ENCODE measurements around the gene RHCG. TPM values are rescaled to one million over a fixed set of nuclear protein-coding genes. Genes with fewer than 3 reads are reported as not detected.

RHCG gene
- total RNA-seq, 1 donor from 2014 or later: not detected

DNA sequence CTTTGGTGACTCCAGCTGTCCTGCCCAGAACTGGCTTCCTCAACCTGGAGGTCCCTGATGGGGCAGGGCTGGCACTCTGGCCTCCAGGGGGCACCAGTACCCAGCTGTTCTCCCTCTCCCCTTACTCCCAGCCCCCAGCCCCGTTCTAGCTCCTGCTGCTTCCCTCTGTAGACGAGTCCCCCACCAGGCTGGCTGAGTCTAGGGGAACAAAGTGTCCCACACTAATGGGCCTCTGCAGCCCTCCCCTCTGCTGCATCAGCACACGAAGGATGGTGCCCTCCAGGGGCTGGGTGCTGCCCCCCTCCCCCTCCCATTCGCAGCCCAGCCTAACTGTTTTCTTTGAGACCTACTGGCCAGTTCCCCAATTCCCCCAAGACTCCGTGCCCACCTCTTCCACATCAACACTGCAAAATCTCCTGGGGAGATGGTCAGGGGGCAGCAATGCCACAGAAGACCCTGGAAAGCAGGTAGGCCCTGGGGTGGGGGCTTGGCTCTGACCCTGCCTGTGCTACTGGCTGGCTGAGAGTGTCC is 4.2 kb downstream of the RHCG start:
- peaks cover 8% of the 10 kb centered on the region for H3K4me1 Mint-ChIP-seq (ENCODE audit: low read depth)
- H3K9me3 Mint-ChIP-seq (ENCODE audit: low read depth): no peaks in the 10 kb centered on the region
- no peak overlapping the region for H3K27ac Mint-ChIP-seq (ENCODE audit: unreplicated experiment)
- peaks cover 62% of the 10 kb centered on the region for H3K27me3 Mint-ChIP-seq (ENCODE audit: low read depth)
- DNase-seq (ENCODE audit: low spot score): peak; percentile 82
- TF ChIP-seq, protein P1, sequence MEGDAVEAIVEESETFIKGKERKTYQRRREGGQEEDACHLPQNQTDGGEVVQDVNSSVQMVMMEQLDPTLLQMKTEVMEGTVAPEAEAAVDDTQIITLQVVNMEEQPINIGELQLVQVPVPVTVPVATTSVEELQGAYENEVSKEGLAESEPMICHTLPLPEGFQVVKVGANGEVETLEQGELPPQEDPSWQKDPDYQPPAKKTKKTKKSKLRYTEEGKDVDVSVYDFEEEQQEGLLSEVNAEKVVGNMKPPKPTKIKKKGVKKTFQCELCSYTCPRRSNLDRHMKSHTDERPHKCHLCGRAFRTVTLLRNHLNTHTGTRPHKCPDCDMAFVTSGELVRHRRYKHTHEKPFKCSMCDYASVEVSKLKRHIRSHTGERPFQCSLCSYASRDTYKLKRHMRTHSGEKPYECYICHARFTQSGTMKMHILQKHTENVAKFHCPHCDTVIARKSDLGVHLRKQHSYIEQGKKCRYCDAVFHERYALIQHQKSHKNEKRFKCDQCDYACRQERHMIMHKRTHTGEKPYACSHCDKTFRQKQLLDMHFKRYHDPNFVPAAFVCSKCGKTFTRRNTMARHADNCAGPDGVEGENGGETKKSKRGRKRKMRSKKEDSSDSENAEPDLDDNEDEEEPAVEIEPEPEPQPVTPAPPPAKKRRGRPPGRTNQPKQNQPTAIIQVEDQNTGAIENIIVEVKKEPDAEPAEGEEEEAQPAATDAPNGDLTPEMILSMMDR (IDR thresholded peaks at IDR 0.05): peak; percentile 66
- no peaks in the 10 kb centered on the region for H3K36me3 Mint-ChIP-seq (ENCODE audit: low read depth)
- H3K4me3 Mint-ChIP-seq (ENCODE audit: unreplicated experiment): no peak overlapping the region

DNA sequence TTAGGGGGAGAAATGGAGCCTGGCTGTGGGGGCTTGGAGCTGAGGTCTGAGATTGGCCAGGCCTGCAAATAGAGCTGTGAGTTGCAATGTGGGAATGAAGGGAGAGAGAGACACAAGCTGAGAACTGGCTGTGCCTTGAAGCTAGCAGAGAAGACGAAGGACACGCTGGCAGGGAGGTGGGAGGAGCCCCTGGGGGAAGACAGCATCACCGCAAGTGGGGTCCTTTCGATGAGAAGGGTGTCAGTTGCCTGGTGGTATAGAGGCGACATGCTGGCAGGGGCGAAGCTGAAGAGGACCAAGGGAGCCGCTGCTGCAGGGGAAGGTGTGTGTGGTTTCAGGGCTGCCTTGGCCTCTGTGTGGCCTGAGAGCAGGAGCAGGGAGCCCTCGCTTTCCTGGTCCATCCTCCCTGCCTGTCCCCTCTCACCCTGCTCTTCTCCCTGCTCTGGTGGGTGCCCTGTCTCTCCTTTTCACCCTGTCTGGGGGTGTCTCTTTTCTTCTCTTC is 5.5 kb downstream of the RHCG start:
- TF ChIP-seq, protein P1 (IDR thresholded peaks at IDR 0.05): no peak
- no peaks in the 10 kb centered on the region for H3K4me1 Mint-ChIP-seq (ENCODE audit: low read depth)
- H3K27ac Mint-ChIP-seq (ENCODE audit: unreplicated experiment): no peak overlapping the region
- DNase-seq (ENCODE audit: low spot score): peak; percentile 39
- no peaks in the 10 kb centered on the region for H3K36me3 Mint-ChIP-seq (ENCODE audit: low read depth)
- peaks cover 57% of the 10 kb centered on the region for H3K27me3 Mint-ChIP-seq (ENCODE audit: low read depth)
- H3K9me3 Mint-ChIP-seq (ENCODE audit: low read depth): no peaks in the 10 kb centered on the region
- H3K4me3 Mint-ChIP-seq (ENCODE audit: unreplicated experiment): no peak overlapping the region

DNA sequence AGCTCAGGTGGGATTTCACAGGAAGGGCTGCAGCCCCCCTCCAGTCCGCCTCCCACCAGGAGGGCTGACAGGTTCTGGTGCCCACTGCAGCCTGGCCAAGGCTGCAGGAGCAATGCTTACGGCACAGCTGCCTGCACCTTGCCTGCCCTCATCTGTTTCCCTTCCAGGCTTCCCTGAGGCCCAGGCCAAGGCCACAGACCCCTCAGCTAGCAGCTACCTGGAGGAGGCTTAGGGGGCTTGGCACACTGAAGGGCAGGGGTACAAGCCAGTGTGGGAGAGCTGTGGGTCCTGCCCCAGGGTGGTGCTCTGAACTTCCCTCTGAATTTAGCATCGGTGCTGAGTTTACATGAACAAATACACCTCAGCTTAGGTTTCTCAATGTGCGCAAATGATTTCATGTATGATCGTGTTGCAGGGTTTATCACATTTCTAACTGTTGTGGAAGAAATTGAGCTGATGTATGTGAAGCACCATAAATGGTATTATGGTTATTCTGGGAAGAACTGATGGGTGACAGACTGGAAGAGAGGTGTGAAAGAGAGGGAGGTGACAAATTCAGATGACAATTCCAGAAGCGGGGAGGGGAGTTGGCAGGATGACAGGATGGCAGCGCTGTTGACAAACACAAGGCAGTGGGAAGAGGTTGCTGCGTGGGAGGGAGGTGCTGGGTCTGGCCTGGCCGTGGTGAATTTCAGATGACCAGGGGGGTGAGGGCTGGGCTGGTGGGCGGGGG is 6.1 kb downstream of the RHCG start:
- H3K27ac Mint-ChIP-seq (ENCODE audit: unreplicated experiment): no peak overlapping the region
- no peaks in the 10 kb centered on the region for H3K4me1 Mint-ChIP-seq (ENCODE audit: low read depth)
- H3K27me3 Mint-ChIP-seq (ENCODE audit: low read depth): peaks cover 57% of the 10 kb centered on the region
- no peaks in the 10 kb centered on the region for H3K9me3 Mint-ChIP-seq (ENCODE audit: low read depth)
- no peak overlapping the region for H3K4me3 Mint-ChIP-seq (ENCODE audit: unreplicated experiment)
- H3K36me3 Mint-ChIP-seq (ENCODE audit: low read depth): peaks cover 2% of the 10 kb centered on the region
- TF ChIP-seq, protein P1 (IDR thresholded peaks at IDR 0.05): no peak
- DNase-seq (ENCODE audit: low spot score): peak; percentile 50

DNA sequence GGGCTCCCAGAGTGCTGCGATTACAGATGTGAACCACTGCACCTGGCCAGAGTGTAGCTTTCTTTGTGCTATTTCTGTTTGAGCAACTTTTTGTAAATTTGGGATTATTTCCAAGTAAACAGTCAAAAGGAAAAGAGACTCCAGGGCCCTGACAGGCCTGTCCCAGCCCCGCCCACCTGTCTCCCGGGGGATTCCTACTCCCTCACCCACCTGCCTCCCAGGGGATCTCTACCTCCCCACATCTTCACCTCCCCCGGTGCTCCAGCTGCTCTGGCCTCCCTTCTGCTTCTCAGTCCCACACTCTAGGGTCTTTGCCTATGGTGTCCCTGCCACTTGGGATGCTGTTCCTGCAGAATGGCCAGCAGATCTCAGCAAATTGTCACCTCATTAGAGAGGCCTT is 7.0 kb downstream of the RHCG start:
- Mint-ChIP-seq H3K9me3 (ENCODE audit: low read depth) (no peaks in the 10 kb centered on the region), H3K27me3 (ENCODE audit: low read depth) (peaks cover 56% of the 10 kb centered on the region), H3K4me3 (ENCODE audit: unreplicated experiment) (no peak overlapping the region), H3K4me1 (ENCODE audit: low read depth) (no peaks in the 10 kb centered on the region), H3K36me3 (ENCODE audit: low read depth) (peaks cover 2% of the 10 kb centered on the region), H3K27ac (ENCODE audit: unreplicated experiment) (no peak overlapping the region)
- TF ChIP-seq, protein P1 (IDR thresholded peaks at IDR 0.05): no peak
- DNase-seq (ENCODE audit: low spot score): peak; percentile 62

DNA sequence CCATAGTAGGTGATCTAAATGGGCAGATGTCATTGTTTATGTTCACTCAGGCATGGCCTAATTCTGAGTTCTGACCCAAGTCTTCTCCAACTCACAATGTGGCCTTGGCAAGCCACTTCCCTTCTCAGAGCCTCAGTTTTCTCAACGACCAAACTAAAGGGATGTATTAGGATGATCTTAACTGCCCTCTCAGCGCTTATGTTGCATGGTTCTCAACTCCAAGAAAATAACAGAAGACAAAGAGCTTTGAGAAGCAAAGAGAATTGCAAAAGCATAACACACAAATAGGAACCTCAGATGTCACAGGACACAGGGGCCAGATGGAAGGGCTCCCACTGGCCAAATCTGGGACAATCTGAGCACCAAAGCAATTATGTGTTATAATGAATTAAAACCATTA is 8.6 kb downstream of the RHCG start:
- no peak for DNase-seq (ENCODE audit: low spot score)
- Mint-ChIP-seq H3K4me1 (ENCODE audit: low read depth) (no peaks in the 10 kb centered on the region), H3K36me3 (ENCODE audit: low read depth) (peaks cover 2% of the 10 kb centered on the region), H3K9me3 (ENCODE audit: low read depth) (no peaks in the 10 kb centered on the region), H3K27ac (ENCODE audit: unreplicated experiment) (no peak overlapping the region), H3K27me3 (ENCODE audit: low read depth) (peaks cover 58% of the 10 kb centered on the region), H3K4me3 (ENCODE audit: unreplicated experiment) (no peak overlapping the region)
- TF ChIP-seq, protein P1 (IDR thresholded peaks at IDR 0.05): no peak

Data from chondrocyte (in vitro differentiated cells).